ENCODE results near the gene CASK.

- TF ChIP-seq PAX5 (IDR thresholded peaks at IDR 0.05; ENCODE audit: insufficient read depth, low read length, severe bottlenecking): no peak
- TF ChIP-seq POLR2A (IDR thresholded peaks at IDR 0.05; ENCODE audit: low read depth, low read length): no peak
- no peak for TF ChIP-seq TAF1 (IDR thresholded peaks at IDR 0.05; ENCODE audit: low read depth, low read length)
- TF ChIP-seq POLR2AphosphoS5 (IDR thresholded peaks at IDR 0.05; ENCODE audit: low read depth, low read length): no peak
These were observed 65.1 kb downstream of the CASK start for GRCh38 chrX:41858161-41858775.
